ENCODE measurements around the gene POLG. TPM values are rescaled to one million over a fixed set of nuclear protein-coding genes. Genes with fewer than 3 reads are reported as not detected.

POLG gene
- total RNA-seq, 1 donor: 40.3 TPM

DNA sequence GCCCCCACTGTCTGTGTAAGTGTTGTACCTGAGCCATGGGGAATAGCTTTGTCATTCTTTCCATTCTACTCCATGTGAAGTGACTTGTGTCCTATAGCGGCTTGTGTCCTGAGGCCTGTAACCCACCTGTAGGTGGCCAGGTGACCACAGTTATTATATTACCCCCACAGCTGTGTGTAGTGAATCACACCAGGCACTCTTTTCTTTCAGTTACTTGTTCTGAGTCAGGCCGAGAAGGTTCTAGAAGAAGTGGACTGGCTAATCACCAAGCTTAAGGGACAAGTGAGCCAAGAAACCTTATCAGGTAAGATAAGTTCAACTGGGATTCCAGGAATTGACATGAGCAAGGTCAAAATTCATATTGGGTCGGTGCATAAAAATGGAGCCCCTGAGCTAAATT is 29.2 kb downstream of the POLG start:
- H3K4me3 ChIP-seq (ENCODE audit: low read depth, low read length): no peak overlapping the region
- no peak for DNase-seq (ENCODE audit: low read depth)
- TF ChIP-seq, protein P1, sequence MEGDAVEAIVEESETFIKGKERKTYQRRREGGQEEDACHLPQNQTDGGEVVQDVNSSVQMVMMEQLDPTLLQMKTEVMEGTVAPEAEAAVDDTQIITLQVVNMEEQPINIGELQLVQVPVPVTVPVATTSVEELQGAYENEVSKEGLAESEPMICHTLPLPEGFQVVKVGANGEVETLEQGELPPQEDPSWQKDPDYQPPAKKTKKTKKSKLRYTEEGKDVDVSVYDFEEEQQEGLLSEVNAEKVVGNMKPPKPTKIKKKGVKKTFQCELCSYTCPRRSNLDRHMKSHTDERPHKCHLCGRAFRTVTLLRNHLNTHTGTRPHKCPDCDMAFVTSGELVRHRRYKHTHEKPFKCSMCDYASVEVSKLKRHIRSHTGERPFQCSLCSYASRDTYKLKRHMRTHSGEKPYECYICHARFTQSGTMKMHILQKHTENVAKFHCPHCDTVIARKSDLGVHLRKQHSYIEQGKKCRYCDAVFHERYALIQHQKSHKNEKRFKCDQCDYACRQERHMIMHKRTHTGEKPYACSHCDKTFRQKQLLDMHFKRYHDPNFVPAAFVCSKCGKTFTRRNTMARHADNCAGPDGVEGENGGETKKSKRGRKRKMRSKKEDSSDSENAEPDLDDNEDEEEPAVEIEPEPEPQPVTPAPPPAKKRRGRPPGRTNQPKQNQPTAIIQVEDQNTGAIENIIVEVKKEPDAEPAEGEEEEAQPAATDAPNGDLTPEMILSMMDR (IDR thresholded peaks at IDR 0.05; ENCODE audit: insufficient read depth, low read length): no peak

DNA sequence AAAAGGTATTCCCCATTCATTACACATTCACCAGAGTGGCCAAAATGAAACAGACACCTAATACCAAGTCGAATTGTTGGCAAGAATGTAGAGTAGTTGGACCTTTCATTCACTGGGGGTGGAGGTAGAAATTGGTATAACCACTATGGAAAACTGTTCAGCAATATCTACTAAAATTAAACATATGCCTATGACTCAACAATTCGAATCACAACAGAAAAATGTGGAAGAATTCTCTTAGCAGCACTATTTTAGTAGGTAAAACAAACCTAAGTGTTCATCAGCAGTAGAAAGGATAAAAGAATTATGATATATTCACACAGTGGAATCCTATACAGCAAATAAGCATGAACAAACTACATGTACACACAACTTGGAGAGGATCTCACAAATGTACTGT is 30.6 kb downstream of the POLG start:
- H3K4me3 ChIP-seq (ENCODE audit: low read depth, low read length): no peak overlapping the region
- peak; percentile 9 for DNase-seq (ENCODE audit: low read depth)

DNA sequence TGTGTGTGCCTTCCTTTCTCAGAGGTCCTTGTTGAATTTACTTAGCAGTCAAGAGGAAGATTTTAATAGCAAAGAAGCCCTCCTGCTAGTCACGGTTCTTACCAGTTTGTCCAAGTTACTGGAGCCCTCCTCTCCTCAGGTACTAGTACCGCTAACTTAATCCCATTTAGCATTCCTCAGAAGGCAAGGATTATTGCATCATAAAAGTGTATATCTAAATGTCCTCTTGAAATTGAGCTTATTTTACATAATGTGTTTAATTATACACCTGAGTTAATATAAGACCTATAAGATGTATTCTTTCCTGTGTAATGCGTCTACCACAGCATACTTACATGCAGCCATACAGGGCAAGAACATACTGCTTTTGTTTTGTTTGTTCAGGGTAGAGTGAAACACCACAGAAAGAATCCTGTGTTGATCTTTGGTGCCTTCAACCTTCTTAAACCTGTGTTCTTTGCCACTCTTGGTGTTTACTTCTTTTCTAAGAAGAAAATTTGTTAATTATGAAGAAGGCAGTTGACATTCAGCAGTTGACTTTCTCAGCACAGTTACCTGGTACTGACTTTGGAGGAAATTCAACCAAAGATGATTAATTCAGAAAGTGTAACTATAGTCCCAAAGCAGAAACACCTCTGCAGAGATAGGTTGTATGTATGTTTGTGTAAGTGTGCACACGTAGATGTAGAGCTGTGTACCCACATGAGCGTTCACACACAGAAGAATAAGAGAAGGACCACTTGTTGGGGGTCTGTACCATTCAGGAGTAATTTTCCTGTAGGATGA is 33.1 kb downstream of the POLG start:
- H3K4me3 ChIP-seq (ENCODE audit: low read depth, low read length): no peak overlapping the region
- DNase-seq (ENCODE audit: low read depth): no peak
- TF ChIP-seq, protein P1 (IDR thresholded peaks at IDR 0.05; ENCODE audit: insufficient read depth, low read length): no peak

More for the DNA sequence above, 30.6 kb downstream of the POLG start:
- TF ChIP-seq, protein P1 (IDR thresholded peaks at IDR 0.05; ENCODE audit: insufficient read depth, low read length): no peak

DNA sequence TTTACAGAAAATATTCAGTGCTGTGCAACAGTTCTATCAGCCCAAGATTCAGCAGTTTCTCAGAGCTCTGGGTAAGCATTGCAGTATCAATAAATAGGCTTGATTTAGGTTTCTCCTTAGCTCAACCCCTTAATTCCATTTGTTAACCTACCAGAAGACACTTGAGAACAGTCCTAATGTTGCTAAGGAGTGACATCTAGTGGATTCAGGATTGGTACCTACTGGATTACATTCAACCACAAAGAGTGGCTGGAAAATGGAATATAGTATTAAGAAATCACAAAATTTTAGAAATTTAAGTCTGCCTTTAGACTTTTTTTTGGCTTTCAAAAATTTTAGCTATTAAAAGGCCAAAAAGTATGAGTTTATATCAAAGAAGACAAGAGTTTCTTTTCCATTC is 34.7 kb downstream of the POLG start:
- H3K4me3 ChIP-seq (ENCODE audit: low read depth, low read length): no peak overlapping the region
- TF ChIP-seq, protein P1 (IDR thresholded peaks at IDR 0.05; ENCODE audit: insufficient read depth, low read length): peak; percentile 40
- DNase-seq (ENCODE audit: low read depth): peak; percentile 67

DNA sequence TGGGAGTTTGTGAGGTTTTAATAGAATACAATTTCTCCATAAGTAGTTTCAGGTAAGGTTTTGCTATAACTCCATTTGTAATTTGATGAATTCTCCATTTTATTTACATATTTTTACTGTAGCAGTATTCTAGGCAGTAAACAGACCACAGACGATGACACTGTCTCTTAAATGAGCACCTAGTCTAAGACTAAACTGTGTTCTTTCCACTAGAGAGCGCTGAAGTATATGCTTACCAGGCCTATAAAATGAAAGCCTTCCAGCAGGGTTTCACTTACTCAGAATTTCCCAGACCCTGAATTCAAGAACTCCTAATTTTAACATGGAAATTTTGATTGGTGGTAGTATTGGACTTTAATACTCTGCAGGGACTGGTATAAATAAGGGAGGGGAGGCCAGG is 41.6 kb downstream of the POLG start:
- no peak for DNase-seq (ENCODE audit: low read depth)
- no peak overlapping the region for H3K4me3 ChIP-seq (ENCODE audit: low read depth, low read length)
- TF ChIP-seq, protein P1 (IDR thresholded peaks at IDR 0.05; ENCODE audit: insufficient read depth, low read length): no peak

DNA sequence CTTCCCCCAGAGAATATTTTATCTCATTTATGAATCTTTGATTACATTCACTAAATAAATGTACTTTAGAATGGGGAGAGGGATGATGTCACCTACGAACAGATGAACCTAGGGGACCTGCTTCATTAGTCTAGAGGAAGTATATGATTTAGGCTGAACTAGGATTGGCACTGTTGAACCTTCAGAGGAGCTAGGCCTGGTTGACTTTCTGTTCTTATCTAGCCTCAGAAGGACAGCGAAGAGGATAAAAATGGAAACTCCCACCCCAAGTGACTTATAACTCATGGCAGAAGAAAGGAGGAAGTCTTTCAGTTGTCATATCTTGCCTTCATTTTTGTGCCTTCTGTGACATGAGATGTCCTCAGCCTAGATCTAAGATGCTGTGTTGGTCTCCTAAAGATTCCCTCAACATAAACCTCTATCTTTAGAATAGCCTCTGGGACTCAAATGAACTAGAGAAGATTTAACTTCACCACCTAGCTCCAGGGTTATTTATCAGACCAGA is 42.6 kb downstream of the POLG start:
- H3K4me3 ChIP-seq (ENCODE audit: low read depth, low read length): no peak overlapping the region
- no peak for DNase-seq (ENCODE audit: low read depth)
- TF ChIP-seq, protein P1 (IDR thresholded peaks at IDR 0.05; ENCODE audit: insufficient read depth, low read length): no peak

Data from fibroblast of the aortic adventitia (primary cell).